ENCODE measurements around the gene AIPL1. TPM values are rescaled to one million over a fixed set of nuclear protein-coding genes. Genes with fewer than 3 reads are reported as not detected.

Gene AIPL1
- total and polyA plus RNA-seq, 2 donors (not counting 1 experiment from before 2014, with no cell fraction given) = not detected

- peaks cover 0 to 2% (median 0%) of the 10 kb centered on the region in 4 experiments for H3K27me3 ChIP-seq (replicated peaks in 1 of 4; ENCODE audit: control extremely low read depth in 1 of 4, control insufficient read depth in 3 of 4, insufficient read depth in 4 of 4, low read length in 3 of 4)
- Mint-ChIP-seq H3K27me3 (peaks cover 14% of the 10 kb centered on the region), H3K4me3 (no peak overlapping the region), H3K9me3 (ENCODE audit: insufficient read depth) (no peaks in the 10 kb centered on the region), H3K4me1 (no peaks in the 10 kb centered on the region), H3K27ac (no peak overlapping the region)
- no peaks in the 10 kb centered on the region for H3K79me2 ChIP-seq (ENCODE audit: control insufficient read depth, insufficient read depth, low read length)
- CTCF ChIA-PET = interaction anchor here (1.3 kb wide), 1 partner anchor 9 kb away, joined by 6 read pairs; no protein-coding TSS in a partner anchor
- TF ChIP-seq EZH2 (IDR thresholded peaks at IDR 0.05; ENCODE audit: borderline replicate concordance, insufficient read depth, low read depth, low read length, poor library complexity, severe bottlenecking) (no peak), CTCF (IDR thresholded peaks at IDR 0.05) (no peak)
- DNase-seq (no peak), ATAC-seq (ENCODE audit: low read depth) (no peak)
- POLR2A ChIA-PET = no interaction called here
- H3K27ac ChIP-seq (ENCODE audit: low read length in 2 of 2) = no peak overlapping the region
- no peaks in the 10 kb centered on the region for H4K20me1 ChIP-seq (ENCODE audit: control insufficient read depth, insufficient read depth, low read length, poor library complexity, severe bottlenecking)
- H3K4me1 ChIP-seq (ENCODE audit: control insufficient read depth in 2 of 2, insufficient read depth in 2 of 2, low read length in 2 of 2) = no peaks in the 10 kb centered on the region
- no peaks in the 10 kb centered on the region for H3K36me3 ChIP-seq (replicated peaks in 1 of 2; ENCODE audit: control extremely low read depth in 1 of 2, control insufficient read depth in 1 of 2, extremely low read depth in 1 of 2, insufficient read depth in 2 of 2, low read length in 1 of 2)
- H3K4me2 ChIP-seq (replicated peaks; ENCODE audit: low read depth, low read length, poor library complexity, severe bottlenecking) = no peak overlapping the region
- no peak overlapping the region for H2AFZ ChIP-seq (ENCODE audit: insufficient read depth, low read depth, low read length, poor library complexity, severe bottlenecking)
- intact Hi-C loops (cut with micrococcal nuclease) = no loop called here
- no peak overlapping the region for H3K9ac ChIP-seq (ENCODE audit: low read length)
- no peak overlapping the region for H3K4me3 ChIP-seq (ENCODE audit: control extremely low read depth in 1 of 5, extremely low read depth in 1 of 5, insufficient read depth in 1 of 5, low read depth in 2 of 5, low read length in 4 of 5)
- WGBS (ENCODE audit: insufficient coverage) = 92% methylated on average over 5 of the region's 6 CpGs
- H3K9me3 ChIP-seq (ENCODE audit: control extremely low read depth in 1 of 3, control insufficient read depth in 2 of 3, insufficient read depth in 1 of 3, low read length in 2 of 3) = no peaks in the 10 kb centered on the region
These were observed 47.2 kb upstream of the AIPL1 start for GRCh38 chr17:6482105-6482455.

GRCh38 chr17:6480303-6480675, 45.4 kb upstream of the AIPL1 start:
- H3K27me3 Mint-ChIP-seq = peaks cover 7% of the 10 kb centered on the region
- TF ChIP-seq EZH2 (IDR thresholded peaks at IDR 0.05; ENCODE audit: borderline replicate concordance, insufficient read depth, low read depth, low read length, poor library complexity, severe bottlenecking) (no peak), CTCF (IDR thresholded peaks at IDR 0.05) (no peak)
- intact Hi-C loops (cut with micrococcal nuclease) = no loop called here
- Histone ChIP-seq H3K27ac (ENCODE audit: low read length in 2 of 2) (no peak overlapping the region), H3K9ac (ENCODE audit: low read length) (no peak overlapping the region), H3K4me2 (replicated peaks; ENCODE audit: low read depth, low read length, poor library complexity, severe bottlenecking) (no peak overlapping the region), H3K4me1 (ENCODE audit: control insufficient read depth in 2 of 2, insufficient read depth in 2 of 2, low read length in 2 of 2) (no peaks in the 10 kb centered on the region), H3K4me3 (ENCODE audit: control extremely low read depth in 1 of 5, extremely low read depth in 1 of 5, insufficient read depth in 1 of 5, low read depth in 2 of 5, low read length in 4 of 5) (no peak overlapping the region), H4K20me1 (ENCODE audit: control insufficient read depth, insufficient read depth, low read length, poor library complexity, severe bottlenecking) (no peaks in the 10 kb centered on the region), H2AFZ (ENCODE audit: insufficient read depth, low read depth, low read length, poor library complexity, severe bottlenecking) (no peak overlapping the region), H3K9me3 (ENCODE audit: control extremely low read depth in 1 of 3, control insufficient read depth in 2 of 3, insufficient read depth in 1 of 3, low read length in 2 of 3) (no peaks in the 10 kb centered on the region), H3K27me3 (replicated peaks in 1 of 4; ENCODE audit: control extremely low read depth in 1 of 4, control insufficient read depth in 3 of 4, insufficient read depth in 4 of 4, low read length in 3 of 4) (no peaks in the 10 kb centered on the region), H3K36me3 (replicated peaks in 1 of 2; ENCODE audit: control extremely low read depth in 1 of 2, control insufficient read depth in 1 of 2, extremely low read depth in 1 of 2, insufficient read depth in 2 of 2, low read length in 1 of 2) (no peaks in the 10 kb centered on the region), H3K79me2 (ENCODE audit: control insufficient read depth, insufficient read depth, low read length) (no peaks in the 10 kb centered on the region)
- WGBS (ENCODE audit: insufficient coverage) = 77% methylated on average over 8 of the region's 9 CpGs
- no peaks in the 10 kb centered on the region for H3K9me3 Mint-ChIP-seq (ENCODE audit: insufficient read depth)
- no peak overlapping the region for H3K4me3 Mint-ChIP-seq
- CTCF ChIA-PET = no interaction called here
- H3K27ac Mint-ChIP-seq = no peak overlapping the region
- POLR2A ChIA-PET = no interaction called here
- no peak for DNase-seq
- no peak for ATAC-seq (ENCODE audit: low read depth)
- H3K4me1 Mint-ChIP-seq = no peaks in the 10 kb centered on the region
